Kidney (tissue), 14 donors: ENCODE data around the gene CABYR. TPM values are rescaled to one million over a fixed set of nuclear protein-coding genes. Genes with fewer than 3 reads are reported as not detected.

Source experiments
- DNase-seq, 5 donors: peaks; one replicate each; pipeline ENCODE4 v3.0.0-alpha.2; 2013 to 2020
- FAIRE-seq: peaks from 2 replicates; lab custom pipeline; 2012; peaks lifted over from hg19 to GRCh38; lab: Jason Lieb, UNC
- H3K27ac ChIP-seq, 2 donors: one replicate each; pipeline ENCODE4 v1.7.0; 2013; ENCODE audit warnings: low read depth in 2 of 2, low read length in 2 of 2, inconsistent platforms in 1 of 2
- H3K27me3 ChIP-seq: one replicate; pipeline ENCODE4 v1.7.1; 2013; ENCODE audit warnings: low read length, inconsistent platforms; ENCODE audit not compliant: control insufficient read depth, insufficient read depth
- H3K36me3 ChIP-seq, 3 donors: one replicate each; pipeline versions ENCODE4 v1.7.0 to v1.7.1; 2013; ENCODE audit warnings: low read length in 3 of 3, control low read depth in 1 of 3, inconsistent platforms in 1 of 3; ENCODE audit not compliant: insufficient read depth in 3 of 3, control insufficient read depth in 2 of 3
- H3K4me1 ChIP-seq, 3 donors: one replicate each; pipeline versions ENCODE4 v1.7.0 to v1.7.1; 2013; ENCODE audit warnings: low read length in 3 of 3, inconsistent platforms in 1 of 3, low read depth in 1 of 3; ENCODE audit not compliant: control insufficient read depth in 2 of 3, insufficient read depth in 2 of 3
- H3K4me3 ChIP-seq, 3 donors: one replicate each; pipeline versions ENCODE4 v1.7.0 to v1.8.1; 2013; ENCODE audit warnings: low read length in 3 of 3, control low read depth in 1 of 3, inconsistent platforms in 1 of 3
- H3K9ac ChIP-seq, 3 donors: one replicate each; pipeline versions ENCODE4 v1.7.0 to v1.7.1; 2013; ENCODE audit warnings: low read length in 3 of 3, control low read depth in 1 of 3, inconsistent platforms in 1 of 3
- H3K9me3 ChIP-seq, 3 donors: one replicate each; pipeline versions ENCODE4 v1.7.0 to v1.7.1; 2013; ENCODE audit warnings: low read length in 3 of 3, control low read depth in 1 of 3, inconsistent platforms in 1 of 3; ENCODE audit not compliant: control insufficient read depth in 2 of 3, insufficient read depth in 1 of 3
- CTCF ChIP-seq: IDR thresholded peaks from 3 replicates; pipeline ENCODE4 v1.5.1; 2012; ENCODE audit warnings: mild to moderate bottlenecking, moderate library complexity, borderline replicate concordance; ENCODE audit not compliant: insufficient read depth; ENCODE audit errors: extremely low read depth
- intact Hi-C: fragments of 100-400 bp; cut with DNase I; formaldehyde crosslinking; loops from one replicate; pipeline ENCODE4 v1.11.1; 2022
- polyA plus RNA-seq: library from polyadenylated mRNA; stranded (reverse); fragments of 350-450 nt; fragmentation: Illumina TruSeq; extraction: RNeasy Lipid Tissue Mini Kit (QIAGEN cat#74804); gene quantifications from one replicate; pipeline ENCODE4 v1.2.3, GENCODE V29; 2014; ENCODE audit warnings: low read depth, low replicate concordance; ENCODE audit not compliant: insufficient read depth
- total RNA-seq: library from RNA; stranded (reverse); fragmentation: NEBNext Ultra II Directional; extraction: Animal tissue kit (Norgen Biotek cat#: 25700); gene quantifications from one replicate; pipeline ENCODE4 v1.2.1, GENCODE V29; 2021
- donor health status: control.
- donor health status: control.
- donor health status: control.
- donor health status: control.
- donor health status: control.
- donor health status: DM: yes; HTN: yes; CAD: no.
- donor health status: Normal renal cell carcinoma (clear cell type).

CABYR gene
- total and polyA plus RNA-seq, 2 donors from 2014 or later, result 0.82 to 1.6 TPM

- FAIRE-seq (no peak), DNase-seq (no peak)
- no peak overlapping the region for H3K9ac ChIP-seq
- TF ChIP-seq CTCF, result no peak
- no peak overlapping the region for H3K4me3 ChIP-seq
- H3K4me1 ChIP-seq, result no peaks in the 10 kb centered on the region
- H3K27ac ChIP-seq, result no peak overlapping the region
- H3K36me3 ChIP-seq, result no peaks in the 10 kb centered on the region
- intact Hi-C loops, result no loop called here
- no peaks in the 10 kb centered on the region for H3K27me3 ChIP-seq
- H3K9me3 ChIP-seq, result no peaks in the 10 kb centered on the region
Observed at GRCh38 chr18:24120676-24121075, 18.2 kb upstream of the CABYR start.

GRCh38 chr18:24121625-24122024, 17.2 kb upstream of the CABYR start:
- no peaks in the 10 kb centered on the region for H3K4me1 ChIP-seq
- DNase-seq (no peak), FAIRE-seq (no peak)
- intact Hi-C loops, result no loop called here
- H3K27me3 ChIP-seq, result no peaks in the 10 kb centered on the region
- no peaks in the 10 kb centered on the region for H3K9me3 ChIP-seq
- no peak overlapping the region for H3K4me3 ChIP-seq
- H3K36me3 ChIP-seq, result no peaks in the 10 kb centered on the region
- H3K27ac ChIP-seq, result no peak overlapping the region
- H3K9ac ChIP-seq, result no peak overlapping the region
- TF ChIP-seq CTCF, result no peak

GRCh38 chr18:24126155-24126961, 12.5 kb upstream of the CABYR start:
- DNase-seq, result no peak
- no peak for TF ChIP-seq CTCF
- Histone ChIP-seq H3K27ac (no peak overlapping the region), H3K9me3 (no peaks in the 10 kb centered on the region), H3K4me3 (no peak overlapping the region), H3K4me1 (no peaks in the 10 kb centered on the region), H3K9ac (no peak overlapping the region), H3K36me3 (no peaks in the 10 kb centered on the region), H3K27me3 (no peaks in the 10 kb centered on the region)
- intact Hi-C loops, result no loop called here
- FAIRE-seq, result no peak
